ENCODE measurements around the gene ERC2.

DNA sequence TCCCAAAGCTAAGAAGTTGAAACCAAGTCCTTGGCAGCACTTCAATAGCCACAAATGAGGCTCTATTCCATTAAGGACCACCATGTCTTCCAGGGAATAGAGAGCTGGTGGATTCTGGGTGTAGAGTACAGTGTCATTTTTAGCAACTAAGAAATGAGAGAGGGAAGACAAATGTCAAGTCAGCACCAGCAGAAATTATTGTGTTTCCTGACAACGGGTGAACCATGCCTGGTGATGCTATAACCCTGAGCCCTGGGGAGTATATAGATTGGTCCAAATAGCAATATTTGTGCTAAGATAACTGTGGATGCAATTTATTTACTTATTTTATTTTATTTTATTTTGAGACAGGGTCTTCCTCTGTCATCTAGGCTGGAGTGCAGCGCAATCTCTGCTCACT is 675.5 kb downstream of the ERC2 start:
- TF ChIP-seq, protein P1, sequence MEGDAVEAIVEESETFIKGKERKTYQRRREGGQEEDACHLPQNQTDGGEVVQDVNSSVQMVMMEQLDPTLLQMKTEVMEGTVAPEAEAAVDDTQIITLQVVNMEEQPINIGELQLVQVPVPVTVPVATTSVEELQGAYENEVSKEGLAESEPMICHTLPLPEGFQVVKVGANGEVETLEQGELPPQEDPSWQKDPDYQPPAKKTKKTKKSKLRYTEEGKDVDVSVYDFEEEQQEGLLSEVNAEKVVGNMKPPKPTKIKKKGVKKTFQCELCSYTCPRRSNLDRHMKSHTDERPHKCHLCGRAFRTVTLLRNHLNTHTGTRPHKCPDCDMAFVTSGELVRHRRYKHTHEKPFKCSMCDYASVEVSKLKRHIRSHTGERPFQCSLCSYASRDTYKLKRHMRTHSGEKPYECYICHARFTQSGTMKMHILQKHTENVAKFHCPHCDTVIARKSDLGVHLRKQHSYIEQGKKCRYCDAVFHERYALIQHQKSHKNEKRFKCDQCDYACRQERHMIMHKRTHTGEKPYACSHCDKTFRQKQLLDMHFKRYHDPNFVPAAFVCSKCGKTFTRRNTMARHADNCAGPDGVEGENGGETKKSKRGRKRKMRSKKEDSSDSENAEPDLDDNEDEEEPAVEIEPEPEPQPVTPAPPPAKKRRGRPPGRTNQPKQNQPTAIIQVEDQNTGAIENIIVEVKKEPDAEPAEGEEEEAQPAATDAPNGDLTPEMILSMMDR (IDR thresholded peaks at IDR 0.05; ENCODE audit: insufficient read depth, low read depth, low read length): no peak
- no peak for TF ChIP-seq EZH2 (IDR thresholded peaks at IDR 0.05; ENCODE audit: insufficient read depth, low read length)

All from astrocyte (in vitro differentiated cells and primary cell).